ENCODE measurements around the gene MAP2K1. TPM values are rescaled to one million over a fixed set of nuclear protein-coding genes. Genes with fewer than 3 reads are reported as not detected.

The MAP2K1 gene
- total and polyA plus RNA-seq, 9 of the 15 experiments (the other 6 are each of a cell fraction or from before 2014, with no cell fraction given): 7.5 to 58.3 (median 30.0) TPM

GRCh38 chr15:66369773-66370651 lies 16.7 kb upstream of the MAP2K1 start (continued):
- TF ChIP-seq ZNF217 (CRISPR knock-in tag; IDR thresholded peaks at IDR 0.05): no peak
- no peak for TF ChIP-seq MEIS2 (IDR thresholded peaks at IDR 0.05; ENCODE audit: partially characterized antibody)
- no peak for TF ChIP-seq ZBTB9 (CRISPR knock-in tag; IDR thresholded peaks at IDR 0.05)
- TF ChIP-seq TFAM (CRISPR knock-in tag; conservative IDR thresholded peaks at IDR 0.05): no peak
- TF ChIP-seq ZNF197 (CRISPR knock-in tag; IDR thresholded peaks at IDR 0.05; ENCODE audit: low read depth): no peak
- no peak for TF ChIP-seq ZNF444 (CRISPR knock-in tag; IDR thresholded peaks at IDR 0.05)
- TF ChIP-seq ZNF354B (CRISPR knock-in tag; IDR thresholded peaks at IDR 0.05): no peak
- TF ChIP-seq CBX8 (IDR thresholded peaks at IDR 0.05; ENCODE audit: borderline replicate concordance, extremely low read depth, low read depth, low read length, poor library complexity, severe bottlenecking): no peak
- no peak for TF ChIP-seq NR2C2 (CRISPR knock-in tag; IDR thresholded peaks at IDR 0.05)
- TF ChIP-seq NR2C2 (tag; IDR thresholded peaks at IDR 0.05): no peak; the same call in 1 of the 2 replicates
- no peak for TF ChIP-seq NEUROD1 (IDR thresholded peaks at IDR 0.05; ENCODE audit: borderline replicate concordance, low read depth, low read length, partially characterized antibody)
- TF ChIP-seq MLX (CRISPR knock-in tag; conservative IDR thresholded peaks at IDR 0.05): no peak
- TF ChIP-seq RBFOX2 (IDR thresholded peaks at IDR 0.05; ENCODE audit: low read depth, low read length): no peak
- TF ChIP-seq STAG1 (CRISPR knock-in tag; IDR thresholded peaks at IDR 0.05; ENCODE audit: borderline replicate concordance): no peak
- no peak for TF ChIP-seq GATAD2A (IDR thresholded peaks at IDR 0.05)
- TF ChIP-seq NRF1 (conservative IDR thresholded peaks at IDR 0.05 in 1 of 2, IDR thresholded peaks at IDR 0.05 in 1 of 2): no peak
- TF ChIP-seq CXXC5 (CRISPR knock-in tag; IDR thresholded peaks at IDR 0.05): peak; percentile 40; the same call in 1 of the 2 replicates
- no peak for TF ChIP-seq ZNF184 (CRISPR knock-in tag; IDR thresholded peaks at IDR 0.05)
- TF ChIP-seq RBBP5 (IDR thresholded peaks at IDR 0.05; ENCODE audit: borderline replicate concordance, insufficient read depth, low read length, poor library complexity, severe bottlenecking): no peak
- no peak for TF ChIP-seq MNT (conservative IDR thresholded peaks at IDR 0.05)
- peak; percentile 31; the same call in 1 of the 2 replicates for TF ChIP-seq C11orf30 (IDR thresholded peaks at IDR 0.05; ENCODE audit: low read depth)
- no peak for TF ChIP-seq MBD2 (IDR thresholded peaks at IDR 0.05; ENCODE audit: borderline replicate concordance, low read depth)
- no peak for TF ChIP-seq PHB2 (IDR thresholded peaks at IDR 0.05; ENCODE audit: low read depth)
- no peak for TF ChIP-seq KAT8 (IDR thresholded peaks at IDR 0.05; ENCODE audit: low read depth)
- no peak for TF ChIP-seq ESRRA (IDR thresholded peaks at IDR 0.05; ENCODE audit: borderline replicate concordance, low read depth)
- TF ChIP-seq HIVEP1 (CRISPR knock-in tag; IDR thresholded peaks at IDR 0.05): no peak
